HG03139 (cell line): ENCODE measurements around the gene SMAD9.
"Not testable (repeated sequence)": the region's sequence is repeated elsewhere in the genome, so short reads cannot be mapped to it uniquely, and the experiment has no call there.

Experiments
- ATAC-seq: cut with Tn5 transposase; IDR thresholded peaks from one replicate; pipeline ENCODE4 v1.9.1; 2021; ENCODE audit not compliant: unreplicated experiment

Gene SMAD9

GRCh38 chr13:36912369-36912768, 7.7 kb downstream of the SMAD9 start:
- no peak for ATAC-seq

- no peak for ATAC-seq
Measured at GRCh38 chr13:36910545-36910944, 9.5 kb downstream of the SMAD9 start.

GRCh38 chr13:36907821-36908220, 12.2 kb downstream of the SMAD9 start:
- ATAC-seq = no peak

- ATAC-seq = no peak
Measured at GRCh38 chr13:36907266-36907665, 12.8 kb downstream of the SMAD9 start.

GRCh38 chr13:36905944-36906343, 14.1 kb downstream of the SMAD9 start:
- no peak for ATAC-seq

- no peak for ATAC-seq
Measured at GRCh38 chr13:36903925-36904595, 16.0 kb downstream of the SMAD9 start.

GRCh38 chr13:36897054-36897616, 22.9 kb downstream of the SMAD9 start:
- ATAC-seq = no peak

- ATAC-seq = no peak
Measured at GRCh38 chr13:36891752-36892151, 28.3 kb downstream of the SMAD9 start.

GRCh38 chr13:36888645-36889044, 31.4 kb downstream of the SMAD9 start:
- ATAC-seq = no peak

- ATAC-seq = no peak
Measured at GRCh38 chr13:36887758-36888521, 32.1 kb downstream of the SMAD9 start.

GRCh38 chr13:36885901-36886300, 34.1 kb downstream of the SMAD9 start:
- no peak for ATAC-seq

- ATAC-seq = no peak
Measured at GRCh38 chr13:36884235-36884634, 35.8 kb downstream of the SMAD9 start.

GRCh38 chr13:36883824-36884223, 36.2 kb downstream of the SMAD9 start:
- ATAC-seq = no peak

GRCh38 chr13:36883392-36883791, 36.6 kb downstream of the SMAD9 start:
- not testable (repeated sequence) for ATAC-seq

- no peak for ATAC-seq
Measured at GRCh38 chr13:36882829-36883390, 37.1 kb downstream of the SMAD9 start.

GRCh38 chr13:36880961-36881360, 39.1 kb downstream of the SMAD9 start:
- no peak for ATAC-seq

GRCh38 chr13:36879218-36879938, 40.7 kb downstream of the SMAD9 start:
- no peak for ATAC-seq

GRCh38 chr13:36875961-36876360, 44.1 kb downstream of the SMAD9 start:
- no peak for ATAC-seq

GRCh38 chr13:36875431-36875830, 44.6 kb downstream of the SMAD9 start:
- no peak for ATAC-seq

- ATAC-seq = no peak
Measured at GRCh38 chr13:36872621-36873020, 47.4 kb downstream of the SMAD9 start.

- ATAC-seq = no peak
Measured at GRCh38 chr13:36870050-36870692, 49.9 kb downstream of the SMAD9 start.
